ENCODE results near the gene SLC6A9. TPM values are rescaled to one million over a fixed set of nuclear protein-coding genes. Genes with fewer than 3 reads are reported as not detected.
A peak's percentile ranks its signal among the peaks of the same experiment; 100 is the strongest.

The SLC6A9 gene
- total and polyA plus RNA-seq, 8 donors = 1.1 to 40.8 (median 2.3) TPM; not detected in 1

- Histone ChIP-seq H3K4me1 (peaks cover 26 to 55% (median 35%) of the 10 kb centered on the region in 4 donors), H3K9me3 (no peaks in the 10 kb centered on the region), H3K27ac (no peak overlapping the region), H3K4me3 (no peak overlapping the region), H3K27me3 (no peaks in the 10 kb centered on the region), H3K36me3 (peaks cover 0 to 51% (median 28%) of the 10 kb centered on the region in 4 donors)
- WGBS, 5 donors = 80 to 89% (median 86%) methylated on average over 15 of the region's 15 CpGs
- DNase-seq = no peak
- TF ChIP-seq EP300 (IDR thresholded peaks at IDR 0.05) (no peak), POLR2A (IDR thresholded peaks at IDR 0.05) (no peak)
- intact Hi-C loops (cut with DNase I; ENCODE audit: low total_unique reads) = no loop called here
Observed at GRCh38 chr1:43982808-43983207, 48.5 kb downstream of the SLC6A9 start.

GRCh38 chr1:43982241-43982640 lies 49.0 kb downstream of the SLC6A9 start:
- no peaks in the 10 kb centered on the region for H3K9me3 ChIP-seq
- peaks cover 28 to 56% (median 39%) of the 10 kb centered on the region in 4 donors for H3K4me1 ChIP-seq
- peaks cover 0 to 57% (median 33%) of the 10 kb centered on the region in 4 donors for H3K36me3 ChIP-seq
- intact Hi-C loops (cut with DNase I; ENCODE audit: low total_unique reads) = no loop called here
- DNase-seq = no peak
- no peak overlapping the region for H3K4me3 ChIP-seq
- no peak for TF ChIP-seq POLR2AphosphoS5 (IDR thresholded peaks at IDR 0.05)
- TF ChIP-seq EP300 (IDR thresholded peaks at IDR 0.05) = no peak
- no peak for TF ChIP-seq POLR2A (IDR thresholded peaks at IDR 0.05)
- TF ChIP-seq CTCF (IDR thresholded peaks at IDR 0.05) = no peak
- no peak overlapping the region for H3K27ac ChIP-seq
- no peaks in the 10 kb centered on the region for H3K27me3 ChIP-seq
- WGBS, 5 donors = 86 to 97% (median 94%) methylated on average over 8 of the region's 8 CpGs

GRCh38 chr1:43981636-43982035 lies 49.6 kb downstream of the SLC6A9 start:
- no peak for DNase-seq
- 90 to 94% (median 93%) methylated on average over 20 of the region's 20 CpGs for WGBS, 5 donors
- Histone ChIP-seq H3K4me1 (peaks cover 34 to 56% (median 42%) of the 10 kb centered on the region in 4 donors), H3K27ac (no peak overlapping the region), H3K27me3 (no peaks in the 10 kb centered on the region), H3K36me3 (peaks cover 5 to 63% (median 40%) of the 10 kb centered on the region in 4 donors), H3K9me3 (no peaks in the 10 kb centered on the region), H3K4me3 (no peak overlapping the region)
- intact Hi-C loops (cut with DNase I; ENCODE audit: low total_unique reads) = no loop called here
- TF ChIP-seq EP300 (IDR thresholded peaks at IDR 0.05) (no peak), CTCF (IDR thresholded peaks at IDR 0.05) (no peak), POLR2AphosphoS5 (IDR thresholded peaks at IDR 0.05) (no peak), POLR2A (IDR thresholded peaks at IDR 0.05) (no peak)

GRCh38 chr1:43981135-43981491 lies 50.1 kb downstream of the SLC6A9 start:
- peaks cover 39 to 56% (median 46%) of the 10 kb centered on the region in 4 donors for H3K4me1 ChIP-seq
- intact Hi-C loops (cut with DNase I; ENCODE audit: low total_unique reads) = no loop called here
- WGBS, 5 donors = 52 to 78% (median 68%) methylated on average over 16 to 20 of the region's 20 CpGs
- TF ChIP-seq POLR2AphosphoS5 (IDR thresholded peaks at IDR 0.05) = no peak
- no peak for TF ChIP-seq CTCF (IDR thresholded peaks at IDR 0.05)
- TF ChIP-seq POLR2A (IDR thresholded peaks at IDR 0.05) = no peak
- no peak for TF ChIP-seq EP300 (IDR thresholded peaks at IDR 0.05)
- peak in 1 of 2 donors; percentile 42 for DNase-seq
- H3K36me3 ChIP-seq = peaks cover 10 to 67% (median 45%) of the 10 kb centered on the region in 4 donors
- peak overlapping the region in 1 of 4 donors; percentile 22 for H3K4me3 ChIP-seq
- no peaks in the 10 kb centered on the region for H3K27me3 ChIP-seq
- H3K9me3 ChIP-seq = no peaks in the 10 kb centered on the region
- peak overlapping the region in 3 of 5 donors; percentile 7 to 83 (median 80) for H3K27ac ChIP-seq
